Progenitor cell of endocrine pancreas (in vitro differentiated cells): ENCODE results near the gene NF2. TPM values are rescaled to one million over a fixed set of nuclear protein-coding genes. Genes with fewer than 3 reads are reported as not detected.

Source experiments
- DNase-seq: peaks from one replicate; pipeline ENCODE4 v3.0.0; 2021; ENCODE audit warnings: low spot score; ENCODE audit not compliant: unreplicated experiment
- H3K27ac Mint-ChIP-seq: 2 replicates; pipeline ENCODE4 v1.8.0; 2021; ENCODE audit warnings: mild to moderate bottlenecking, moderate library complexity, mixed read lengths
- H3K27me3 Mint-ChIP-seq: 2 replicates; pipeline ENCODE4 v1.8.0; 2021; ENCODE audit warnings: mixed read lengths
- H3K36me3 Mint-ChIP-seq: 2 replicates; pipeline ENCODE4 v1.8.0; 2022; ENCODE audit warnings: mixed read lengths; ENCODE audit not compliant: insufficient read depth
- H3K4me1 Mint-ChIP-seq: 2 replicates; pipeline ENCODE4 v1.8.0; 2021; ENCODE audit warnings: low read depth, mixed read lengths
- H3K4me3 Mint-ChIP-seq: 2 replicates; pipeline ENCODE4 v1.8.0; 2021; ENCODE audit warnings: low read depth, mild to moderate bottlenecking, moderate library complexity, mixed read lengths
- H3K9me3 Mint-ChIP-seq: 2 replicates; pipeline ENCODE4 v1.8.0; 2021; ENCODE audit warnings: low read depth, mixed read lengths
- CTCF ChIP-seq: fragments of 200-600 bp; sonication (generic); IDR thresholded peaks from one replicate; pipeline ENCODE4 v1.5.0; 2021; ENCODE audit warnings: antibody characterized with exemption, mild to moderate bottlenecking; ENCODE audit not compliant: unreplicated experiment
- total RNA-seq: library from RNA; stranded (reverse); gene quantifications from 2 replicates; pipeline ENCODE4 v1.2.1, GENCODE V29; 2021

The NF2 gene
- total RNA-seq, 1 donor from 2014 or later, result 37.1 TPM

- no peak overlapping the region for H3K27ac Mint-ChIP-seq
- no peak overlapping the region for H3K4me3 Mint-ChIP-seq
- no peaks in the 10 kb centered on the region for H3K4me1 Mint-ChIP-seq
- H3K36me3 Mint-ChIP-seq, result peaks cover 3% of the 10 kb centered on the region
- peaks cover 4% of the 10 kb centered on the region for H3K9me3 Mint-ChIP-seq
- DNase-seq, result no peak
- H3K27me3 Mint-ChIP-seq, result no peaks in the 10 kb centered on the region
- TF ChIP-seq CTCF, result no peak
These were observed 7.3 kb downstream of the NF2 start for GRCh38 chr22:29610780-29611179.

- no peak overlapping the region for H3K4me3 Mint-ChIP-seq
- DNase-seq, result no peak
- peaks cover 1% of the 10 kb centered on the region for H3K9me3 Mint-ChIP-seq
- no peaks in the 10 kb centered on the region for H3K27me3 Mint-ChIP-seq
- H3K4me1 Mint-ChIP-seq, result peaks cover 13% of the 10 kb centered on the region
- H3K36me3 Mint-ChIP-seq, result no peaks in the 10 kb centered on the region
- no peak for TF ChIP-seq CTCF
- H3K27ac Mint-ChIP-seq, result no peak overlapping the region
These were observed 12.4 kb downstream of the NF2 start for GRCh38 chr22:29615705-29616327.

- Mint-ChIP-seq H3K4me3 (no peak overlapping the region), H3K27me3 (no peaks in the 10 kb centered on the region), H3K9me3 (no peaks in the 10 kb centered on the region), H3K27ac (no peak overlapping the region), H3K4me1 (peaks cover 13% of the 10 kb centered on the region), H3K36me3 (no peaks in the 10 kb centered on the region)
- TF ChIP-seq CTCF, result no peak
- no peak for DNase-seq
These were observed 14.6 kb downstream of the NF2 start for GRCh38 chr22:29617922-29618629.

- H3K27ac Mint-ChIP-seq, result no peak overlapping the region
- H3K4me1 Mint-ChIP-seq, result peaks cover 27% of the 10 kb centered on the region
- DNase-seq, result no peak
- no peaks in the 10 kb centered on the region for H3K27me3 Mint-ChIP-seq
- no peaks in the 10 kb centered on the region for H3K9me3 Mint-ChIP-seq
- TF ChIP-seq CTCF, result no peak
- H3K4me3 Mint-ChIP-seq, result no peak overlapping the region
- H3K36me3 Mint-ChIP-seq, result no peaks in the 10 kb centered on the region
These were observed 18.5 kb downstream of the NF2 start for GRCh38 chr22:29621761-29622526.

GRCh38 chr22:29623059-29623458 lies 19.6 kb downstream of the NF2 start:
- no peak for TF ChIP-seq CTCF
- Mint-ChIP-seq H3K36me3 (no peaks in the 10 kb centered on the region), H3K9me3 (no peaks in the 10 kb centered on the region), H3K4me3 (no peak overlapping the region), H3K4me1 (peaks cover 19% of the 10 kb centered on the region), H3K27me3 (no peaks in the 10 kb centered on the region), H3K27ac (no peak overlapping the region)
- no peak for DNase-seq
